ENCODE measurements around the gene MON1A.
"Not testable (repeated sequence)": the region's sequence is repeated elsewhere in the genome, so short reads cannot be mapped to it uniquely, and the experiment has no call there.

The MON1A gene

DNA sequence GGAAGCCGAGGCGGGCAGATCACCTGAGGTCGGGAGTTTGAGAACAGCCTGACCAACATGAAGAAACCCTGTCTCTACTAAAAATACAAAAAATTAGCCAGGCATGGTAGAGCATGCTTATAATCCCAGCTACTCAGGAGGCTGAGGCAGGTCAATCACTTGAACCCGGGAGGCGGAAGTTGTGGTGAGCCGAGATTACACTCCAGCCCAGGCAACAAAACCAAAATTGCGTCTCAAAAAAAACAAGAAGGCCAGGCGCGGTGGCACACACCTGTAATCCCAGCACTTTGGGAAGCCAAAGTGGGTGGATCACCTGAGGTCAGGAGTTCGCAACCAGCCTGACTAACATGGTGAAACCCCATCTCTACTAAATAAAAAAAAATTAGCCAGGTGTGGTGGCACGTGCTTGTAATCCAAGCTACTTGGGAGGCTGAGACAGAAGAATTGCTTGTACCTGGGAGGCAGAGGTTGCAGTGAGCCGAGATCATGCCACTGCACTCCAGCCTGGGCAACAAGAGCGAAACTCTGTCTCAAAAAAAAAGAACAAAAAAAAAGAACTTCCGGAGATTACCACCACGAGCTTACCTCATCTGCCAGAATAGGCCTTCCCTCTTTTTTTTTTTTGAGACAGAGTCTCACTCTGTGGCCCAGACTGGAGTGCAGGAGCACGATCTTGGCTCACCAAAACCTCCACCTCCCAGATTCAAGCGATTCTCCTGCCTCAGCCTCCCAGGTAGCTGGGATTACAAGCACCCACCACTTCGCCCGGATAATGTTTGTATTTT lies 11.6 kb downstream of the MON1A start:
- not testable (repeated sequence) for DNase-seq

DNA sequence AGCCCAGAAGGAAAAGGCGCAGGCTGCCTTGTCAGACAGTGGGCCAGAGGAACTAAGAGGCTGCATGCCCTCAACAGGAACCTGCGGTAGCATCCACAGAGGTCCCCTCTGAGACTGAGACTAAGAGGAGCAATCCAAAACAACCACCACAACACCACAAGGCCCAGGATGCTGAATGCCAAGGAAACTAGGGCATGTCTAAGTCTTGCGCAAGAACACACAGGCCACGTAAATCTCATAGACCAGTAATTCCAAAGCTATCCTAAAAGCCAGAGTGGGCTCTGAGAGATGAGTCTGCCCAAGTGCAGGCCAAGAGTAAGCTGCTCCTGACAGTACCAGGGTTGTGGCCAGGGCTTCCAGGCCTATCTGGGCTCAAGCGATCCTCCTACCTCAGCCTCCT lies 12.9 kb downstream of the MON1A start:
- DNase-seq, result no peak

DNA sequence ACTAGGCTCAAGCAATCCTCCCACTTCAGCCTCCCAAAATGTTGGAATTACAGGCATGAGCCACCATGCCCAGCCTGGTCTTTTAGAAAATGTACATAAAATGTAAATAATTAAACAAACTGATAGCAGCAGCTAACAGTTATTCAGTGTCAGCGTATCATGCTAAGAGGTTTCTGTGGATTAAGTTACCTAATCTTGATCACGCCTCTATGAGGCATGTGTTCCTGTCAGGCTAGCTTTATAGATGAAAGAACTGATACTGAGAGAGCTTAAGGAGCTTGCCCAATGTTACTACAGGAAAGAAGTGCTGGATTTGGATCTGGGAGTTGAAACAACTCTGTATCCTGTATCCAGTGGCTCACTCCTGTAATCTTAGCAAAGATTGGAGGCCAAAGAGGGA lies 14.7 kb downstream of the MON1A start:
- DNase-seq, result no peak

DNA sequence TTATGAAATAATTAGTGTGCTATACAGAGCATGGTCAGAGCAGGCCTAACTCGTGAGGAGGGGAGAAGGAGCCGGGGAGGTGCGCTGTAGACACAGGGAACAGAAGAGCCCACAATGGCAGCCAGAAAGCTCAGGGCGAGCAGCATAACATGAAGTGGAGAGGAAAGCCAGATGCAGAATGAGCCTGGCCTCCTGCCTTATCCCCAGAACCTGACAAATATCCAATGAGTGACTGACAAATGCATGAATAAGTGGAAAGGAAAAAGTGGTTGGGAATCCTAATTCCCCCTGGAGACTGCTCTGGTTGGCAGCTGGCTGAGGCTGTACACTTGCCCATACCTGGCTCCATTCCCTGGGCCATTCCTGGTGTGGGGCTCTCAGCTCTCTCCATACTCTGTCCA lies 16.7 kb downstream of the MON1A start:
- no peak for DNase-seq

DNA sequence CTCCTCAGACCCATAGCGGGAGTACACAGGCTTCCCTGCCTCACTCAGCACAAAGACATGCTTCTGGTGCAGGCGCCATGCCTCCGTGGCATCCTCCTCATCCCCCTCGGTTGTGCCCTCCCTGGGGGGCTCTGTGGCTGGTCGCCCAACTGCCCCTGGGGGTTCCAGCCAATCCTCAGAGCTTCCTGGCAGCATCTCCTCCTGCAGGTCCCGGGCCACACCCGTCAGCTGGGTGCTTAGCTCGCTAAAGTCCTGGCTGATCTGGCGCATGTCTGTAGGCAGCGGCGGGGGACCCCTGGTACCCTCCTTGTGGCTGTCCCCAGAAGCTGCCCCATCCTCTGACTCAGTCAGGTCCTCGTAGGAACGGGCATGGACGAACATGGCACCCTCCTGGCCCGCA lies 18.0 kb downstream of the MON1A start:
- no peak for DNase-seq

DNA sequence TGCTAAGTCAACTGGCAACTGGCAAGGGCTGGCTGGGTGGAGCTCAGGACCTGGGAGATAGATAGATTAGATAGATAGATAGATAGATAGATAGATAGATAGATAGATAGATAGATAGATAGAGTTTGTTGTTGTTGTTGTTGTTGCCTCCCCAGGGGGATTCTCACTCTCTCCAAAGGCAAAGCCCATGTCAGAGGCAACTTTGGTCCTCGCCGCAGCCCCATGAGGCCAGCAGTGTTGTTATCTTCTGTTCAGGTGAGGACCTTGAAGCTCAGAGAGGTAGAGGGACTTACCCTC lies 18.5 kb downstream of the MON1A start:
- DNase-seq, result no peak

DNA sequence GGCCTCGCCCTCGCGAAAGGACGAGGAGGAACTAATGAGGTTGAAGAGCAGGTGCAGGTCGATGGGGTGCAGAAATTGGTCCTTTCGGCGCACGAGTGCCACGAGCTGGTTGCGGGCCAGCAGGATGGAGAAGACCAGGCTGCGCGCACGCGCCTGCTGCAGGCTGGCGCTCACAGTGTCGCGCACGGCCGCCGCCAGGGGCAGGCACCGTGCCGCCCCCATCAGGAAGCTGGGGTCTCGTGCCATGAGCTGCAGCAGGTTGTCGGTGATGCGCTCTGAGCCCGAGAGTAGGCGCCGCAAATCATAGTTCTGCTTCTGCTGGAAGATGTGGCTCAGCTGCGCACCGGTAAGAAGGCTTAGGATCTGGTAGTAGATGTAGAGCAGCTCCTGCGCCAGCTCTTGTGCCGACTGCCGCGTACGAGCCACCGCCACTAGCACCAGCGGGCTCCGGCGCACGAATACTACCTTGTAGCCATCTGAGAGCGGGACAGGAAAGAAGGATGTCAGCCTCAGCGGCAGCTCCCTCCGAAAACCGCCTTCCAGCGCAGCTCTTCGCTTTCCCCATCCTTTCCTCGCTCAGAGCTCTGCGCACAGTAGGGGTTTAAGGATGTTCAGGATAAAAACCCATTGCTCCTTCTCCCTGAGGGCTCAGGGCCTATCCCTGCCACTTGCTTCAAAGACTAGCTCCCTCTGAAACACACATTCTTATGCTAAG lies 19.0 kb downstream of the MON1A start:
- DNase-seq, result no peak

DNA sequence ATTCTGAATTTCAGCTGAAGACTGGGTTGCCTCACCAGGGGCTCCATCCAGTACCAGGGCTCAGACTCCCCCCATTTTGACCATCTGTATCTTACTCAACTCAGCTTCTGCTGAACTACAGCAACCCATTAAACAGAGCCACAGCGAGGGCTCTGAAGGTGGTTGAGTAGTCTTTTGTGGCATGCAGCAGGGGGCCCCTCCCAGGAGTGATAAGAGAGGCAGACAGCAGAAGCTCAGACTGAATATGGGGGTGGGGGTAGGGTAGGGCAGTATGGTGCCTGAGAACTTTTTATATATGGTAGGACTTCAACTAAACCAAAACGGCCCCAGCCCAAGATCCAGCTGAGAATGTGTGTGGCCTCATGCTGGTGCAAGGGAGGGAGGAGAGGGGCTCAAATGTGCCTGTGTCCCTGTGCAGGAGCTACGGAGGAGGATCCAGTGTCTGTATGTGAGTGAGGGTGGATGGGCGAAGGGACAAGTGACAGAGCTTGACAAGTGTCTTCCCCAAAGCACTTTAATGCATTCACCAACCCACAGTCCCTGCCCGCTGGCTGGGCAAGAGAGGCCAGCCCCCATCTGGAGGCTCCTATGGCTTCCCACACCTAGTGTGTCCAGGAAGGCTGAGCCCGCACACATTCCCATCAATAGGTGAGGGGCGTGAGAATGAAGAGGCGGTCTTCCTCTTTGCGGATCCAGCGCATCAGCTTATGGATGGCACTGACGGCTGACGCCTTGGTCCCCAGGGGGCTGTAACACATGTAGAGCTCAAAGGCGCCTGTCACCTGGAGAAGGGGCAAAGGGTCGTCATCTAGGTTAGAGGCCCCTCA lies 21.0 kb downstream of the MON1A start:
- no peak for DNase-seq

DNA sequence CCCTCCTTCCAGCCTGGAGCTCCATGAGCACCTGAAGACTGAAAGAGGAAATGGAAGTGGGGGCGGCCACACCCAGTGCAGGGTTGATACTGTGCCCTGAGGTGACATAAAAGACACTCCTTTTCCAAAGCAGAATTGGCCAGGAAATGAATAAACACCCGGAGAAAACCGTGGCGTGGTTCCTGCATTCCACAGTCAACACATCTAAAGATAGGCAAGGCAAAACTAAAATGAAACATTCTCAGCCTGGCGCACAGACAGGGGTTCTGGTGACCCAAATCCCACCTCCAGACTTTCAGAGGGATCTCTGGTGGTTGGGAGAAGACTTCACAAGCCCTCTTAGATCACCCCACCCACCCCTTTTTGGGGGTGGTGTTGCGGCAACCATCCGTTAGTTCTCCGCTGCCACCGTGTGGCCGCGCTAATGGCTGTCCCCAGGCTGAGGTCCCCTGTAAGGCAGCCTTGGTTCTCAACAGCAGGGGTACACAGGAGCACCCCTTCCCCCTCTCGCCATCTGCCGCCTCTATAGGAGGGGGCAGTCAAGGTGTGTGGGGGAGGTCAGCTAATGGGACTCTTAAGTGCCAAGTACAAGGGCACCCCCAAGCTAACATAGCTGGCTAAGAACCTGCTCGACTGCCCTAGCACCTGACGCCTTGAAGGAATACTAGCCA lies 23.4 kb downstream of the MON1A start:
- DNase-seq, result peak; percentile 8

DNA sequence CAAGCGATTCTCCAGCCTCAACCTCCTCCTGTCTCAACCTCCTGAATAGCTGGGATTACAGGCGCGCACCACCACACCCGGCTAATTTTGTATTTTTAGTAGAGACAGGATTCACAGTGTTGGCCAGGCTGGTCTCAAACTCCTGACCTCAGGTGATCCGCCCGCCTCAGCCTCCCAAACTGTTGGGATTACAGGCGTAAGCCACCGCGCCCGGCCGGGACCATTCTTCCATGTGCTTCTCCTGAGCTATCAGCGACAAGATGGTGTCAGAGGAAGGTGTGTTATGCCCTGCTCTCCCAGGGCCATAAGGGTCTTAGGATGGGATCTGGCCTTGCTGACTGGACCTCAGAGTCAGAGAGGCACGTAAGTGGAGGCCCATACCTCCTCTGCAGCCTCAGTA lies 25.2 kb downstream of the MON1A start:
- DNase-seq, result not testable (repeated sequence)

DNA sequence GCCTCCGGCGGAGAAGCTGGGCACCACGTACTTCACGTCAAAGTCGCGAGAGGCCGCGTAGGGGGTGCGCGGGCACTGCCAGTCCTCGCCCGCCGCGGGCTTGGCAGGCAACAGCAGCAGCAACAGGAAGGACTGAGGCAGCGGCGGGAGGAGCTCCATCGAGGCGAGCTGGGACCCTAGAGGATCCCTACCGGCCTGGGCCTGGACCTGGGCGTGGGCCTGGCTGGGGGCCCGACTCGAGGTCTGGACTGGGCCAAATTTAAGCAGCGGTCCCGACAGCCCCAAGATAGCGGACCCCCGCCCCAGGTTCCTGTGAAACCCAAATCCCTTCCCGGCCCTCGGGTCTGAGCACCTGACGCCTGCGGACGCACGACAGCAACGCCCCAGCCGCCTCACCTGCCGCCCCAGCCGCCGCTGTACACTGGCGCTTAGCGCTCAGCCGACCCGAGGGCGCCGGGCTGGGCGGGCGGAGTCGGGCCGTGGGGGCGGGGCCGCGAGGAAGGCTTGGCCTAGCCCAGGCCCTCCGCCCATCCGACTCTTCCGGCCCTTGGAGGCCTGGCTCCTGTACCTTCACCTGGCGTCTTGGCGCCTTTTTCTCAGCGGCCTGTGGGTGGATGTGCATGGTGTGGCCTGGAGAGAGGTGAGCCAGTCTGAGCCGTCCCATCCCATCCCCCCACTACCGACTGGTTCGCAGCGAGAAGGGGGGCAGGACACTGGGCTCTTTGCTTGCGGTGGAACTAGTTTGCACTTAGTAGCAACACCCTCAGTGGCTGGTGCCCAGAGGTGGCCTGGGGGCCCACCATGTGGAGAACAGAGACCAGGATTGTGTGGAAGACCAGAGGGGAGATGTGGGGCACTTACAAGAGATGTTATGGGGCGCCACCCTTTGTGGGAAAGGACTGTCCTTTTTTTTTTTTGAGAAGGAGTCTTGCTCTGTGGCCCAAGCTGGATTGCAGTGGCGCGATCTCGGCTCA lies 25.9 kb downstream of the MON1A start, which contains the start of gene MST1R:
MST1R (minus strand) TSS at position 423 of the 974 bp plus-strand sequence; CDS start at position 159, 264 bp downstream.
- DNase-seq, result no peak

DNA sequence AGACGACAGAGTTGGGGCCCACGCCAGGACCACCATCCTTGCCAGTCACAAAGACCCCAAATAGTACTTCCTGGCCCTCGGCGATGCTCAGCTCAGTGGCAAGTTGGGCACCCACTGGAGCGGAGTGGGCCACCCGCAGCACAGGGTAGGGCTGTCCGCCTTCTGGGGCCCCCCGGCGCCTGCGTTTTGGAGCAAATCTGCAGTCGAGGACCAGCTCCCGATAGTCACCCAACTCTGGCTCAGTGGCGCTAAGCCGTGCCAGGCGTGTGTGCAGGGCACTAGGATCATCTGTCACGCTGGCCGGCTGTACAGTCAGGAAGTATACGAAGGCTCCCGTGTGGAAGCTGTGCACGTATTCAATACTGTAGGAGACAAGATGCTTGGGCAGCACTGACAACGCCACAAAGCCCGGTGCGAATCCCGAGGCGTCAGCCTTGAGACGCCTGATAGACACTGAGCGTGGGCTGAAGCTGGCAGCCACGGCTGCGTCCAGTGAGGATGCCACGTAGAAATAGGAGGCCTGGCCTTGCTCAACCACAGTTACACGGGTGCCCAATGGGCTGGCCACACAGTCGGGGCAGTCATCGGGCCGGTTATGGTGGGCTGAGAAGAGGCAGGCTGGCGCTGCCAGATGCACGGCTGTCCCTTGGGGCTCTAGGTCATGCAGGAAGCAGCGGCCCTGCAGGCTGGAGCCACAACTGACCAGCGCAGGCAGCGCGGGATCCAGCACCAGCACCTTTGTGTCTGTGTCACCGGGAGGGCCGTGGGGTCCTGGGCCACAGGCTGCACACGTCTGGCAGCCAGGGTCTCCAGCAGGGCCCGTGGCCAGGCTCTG lies 26.9 kb downstream of the MON1A start:
- DNase-seq, result no peak

DNA sequence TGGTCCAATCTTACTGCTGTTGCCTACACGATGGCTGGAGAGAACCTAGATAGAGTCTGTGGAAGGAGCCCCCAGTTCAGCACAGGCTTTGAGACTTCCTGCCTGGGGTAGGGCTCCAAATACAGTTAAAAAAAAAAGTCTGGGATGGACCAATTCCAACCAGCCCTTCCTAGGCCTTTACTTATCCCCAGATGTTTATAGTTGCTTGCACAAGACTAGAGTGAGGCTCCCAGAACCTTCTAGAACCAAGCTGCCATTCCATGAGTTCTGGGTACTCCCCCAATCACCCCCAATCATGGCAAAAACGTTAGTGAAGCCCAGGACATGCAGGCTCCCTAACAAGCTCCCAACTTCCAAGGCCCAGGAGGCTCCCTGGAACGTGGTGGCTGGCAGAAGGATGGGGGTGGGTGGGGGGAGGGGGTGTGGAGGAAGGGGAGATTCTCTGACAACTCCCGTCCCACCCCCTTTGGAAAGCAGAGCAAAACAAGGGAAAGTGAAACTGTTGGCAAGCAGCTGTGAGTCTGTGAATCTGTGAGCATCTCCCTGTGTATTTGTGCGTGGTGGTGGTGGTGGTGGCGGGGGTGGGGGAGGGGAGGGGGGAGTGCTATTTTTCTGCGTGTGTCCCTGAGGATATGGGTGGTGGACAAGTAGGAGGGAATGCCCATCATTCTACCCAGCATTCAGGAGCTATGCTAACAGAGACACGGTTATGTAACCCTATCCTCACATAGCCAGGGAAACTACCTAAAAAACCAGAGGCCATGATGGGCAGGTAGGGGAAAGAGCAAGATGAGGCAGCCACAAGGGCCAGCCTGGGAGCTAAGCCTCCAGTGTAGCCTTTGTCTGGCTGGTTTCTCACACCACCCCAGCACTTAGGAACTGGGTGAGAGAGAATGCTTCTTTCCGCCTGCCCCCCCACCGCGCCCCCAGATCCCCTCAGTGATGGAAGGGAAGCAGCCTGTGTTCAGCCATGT lies 28.0 kb downstream of the MON1A start:
- DNase-seq, result no peak

DNA sequence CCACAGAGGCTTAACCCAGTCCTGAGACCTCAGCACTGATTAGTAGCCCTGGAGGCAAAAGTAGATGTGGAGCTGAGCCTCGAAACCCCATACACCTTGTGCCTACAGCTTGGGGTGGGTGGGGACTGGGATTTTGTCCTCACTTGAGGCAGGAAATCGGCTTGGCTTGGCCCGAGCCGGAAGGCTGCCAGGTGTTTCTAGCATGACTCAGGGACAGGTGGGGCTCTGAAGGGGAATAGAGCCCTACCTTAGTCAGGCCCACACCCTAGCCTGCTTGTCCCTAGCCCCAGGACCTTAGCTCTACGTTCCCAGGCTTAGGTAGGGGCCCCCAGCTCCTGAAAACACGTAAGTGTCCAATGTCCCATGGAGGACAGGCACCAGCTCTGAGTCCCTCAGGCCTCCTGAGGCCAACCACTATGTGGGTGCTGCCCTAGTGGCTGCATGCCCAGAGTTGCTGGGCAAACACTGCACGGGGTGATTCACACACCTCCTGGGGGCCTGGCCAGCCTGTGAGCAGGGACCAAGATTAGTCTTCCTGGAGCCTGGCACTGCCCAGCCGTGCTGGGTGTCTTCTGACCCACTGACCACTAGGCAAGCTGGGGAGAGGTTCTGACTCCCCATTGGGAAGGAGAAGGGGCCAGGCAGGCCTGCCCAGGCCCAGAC lies 29.0 kb downstream of the MON1A start:
- DNase-seq, result peak; percentile 75

DNA sequence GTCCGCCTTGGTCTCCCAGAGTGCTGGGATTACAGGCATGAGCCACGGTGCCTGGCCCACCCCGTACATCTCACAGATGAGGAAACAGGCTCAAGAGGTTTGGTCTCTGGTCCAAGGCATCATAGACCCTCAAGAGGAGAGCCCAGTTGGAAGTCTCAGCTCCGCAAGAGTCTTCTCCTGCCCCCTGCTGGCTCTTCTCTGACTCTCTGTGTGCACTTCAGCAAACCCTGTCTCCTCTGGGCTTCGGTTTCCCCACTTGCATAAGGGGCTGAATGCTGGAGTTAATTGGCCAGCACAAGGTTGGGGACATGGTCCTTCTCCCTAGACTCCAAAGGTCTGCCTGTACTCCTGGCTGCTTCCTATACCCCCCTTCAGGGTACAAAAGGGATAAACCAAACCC lies 29.8 kb downstream of the MON1A start:
- no peak for DNase-seq

DNA sequence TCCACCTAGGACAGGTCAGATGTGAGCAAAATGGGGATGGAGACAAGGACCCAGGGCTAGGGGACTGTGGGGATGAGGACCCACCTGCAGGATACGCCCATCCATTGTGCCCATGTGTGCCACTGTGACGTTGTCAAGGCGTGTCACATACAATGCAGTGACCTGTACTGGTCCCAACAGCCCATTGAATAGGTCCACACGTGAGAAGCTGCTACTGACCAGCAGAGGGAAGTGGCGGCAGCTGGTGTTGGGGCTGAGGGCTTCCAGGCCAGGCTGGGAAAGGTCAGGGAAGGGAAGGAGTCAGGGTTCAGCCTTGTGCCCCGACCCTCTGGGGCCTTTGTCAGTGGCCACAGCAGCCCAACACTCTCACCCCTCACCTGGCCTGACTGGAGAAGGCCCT lies 30.6 kb downstream of the MON1A start:
- no peak for DNase-seq

DNA sequence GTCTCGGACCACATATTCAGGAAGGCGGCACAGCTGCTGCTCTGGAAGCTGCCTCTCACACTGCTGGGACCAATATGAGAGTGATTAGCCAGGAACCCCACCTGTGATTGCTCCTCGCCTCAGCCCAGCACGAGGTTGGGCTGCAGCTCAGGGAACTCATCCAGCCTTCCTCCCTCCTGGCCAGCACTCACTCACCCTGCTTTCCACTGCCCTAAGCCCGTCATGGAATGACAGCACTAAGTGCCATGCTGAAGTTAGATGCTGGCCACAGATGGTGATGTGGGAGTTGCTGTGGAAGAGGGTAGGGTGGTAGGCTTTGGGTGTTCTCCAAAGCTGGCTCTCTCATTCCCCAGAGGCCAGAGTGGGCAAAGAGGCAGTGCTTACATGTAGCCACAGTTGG lies 33.3 kb downstream of the MON1A start:
- no peak for DNase-seq

DNA sequence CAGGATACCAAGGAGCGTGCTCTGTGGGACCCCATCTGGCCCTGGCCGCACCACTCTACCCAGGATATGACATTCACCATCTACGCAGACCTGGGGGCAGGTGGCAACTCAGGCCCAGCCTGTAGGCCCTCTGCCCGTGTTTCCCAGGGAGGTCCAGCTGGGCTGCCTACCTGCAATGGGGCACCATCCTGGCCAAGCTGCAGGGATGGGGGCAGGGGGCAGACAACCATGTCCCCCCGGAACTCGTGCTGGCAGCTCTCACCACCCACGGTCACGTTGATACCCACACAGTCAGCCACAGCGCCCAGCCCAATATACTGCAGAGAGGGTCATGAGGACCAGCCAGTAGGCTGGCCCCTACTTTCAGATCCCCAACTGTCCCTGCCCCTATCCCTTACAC lies 33.8 kb downstream of the MON1A start:
- no peak for DNase-seq

DNA sequence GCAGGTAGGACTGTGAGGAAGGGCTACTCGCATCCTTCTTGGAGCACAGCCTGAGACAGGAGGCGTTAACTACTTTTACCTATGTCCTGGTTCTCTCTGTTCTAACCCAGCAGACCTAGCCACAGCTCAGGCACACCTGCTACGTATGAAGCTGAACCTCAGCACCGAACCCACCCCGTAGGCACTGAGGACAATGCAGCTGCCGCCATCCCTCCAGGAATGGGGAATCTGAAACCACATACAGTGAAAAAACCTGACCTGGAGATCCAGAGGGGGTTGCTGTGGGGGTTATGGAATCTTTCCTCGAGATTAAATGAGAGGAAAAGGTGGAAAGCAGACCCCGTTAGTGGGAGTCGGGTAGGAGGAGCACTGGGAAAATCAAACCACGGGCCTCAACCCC lies 40.3 kb downstream of the MON1A start:
- DNase-seq, result no peak
